NCI-H2107 treated with DMSO at 0.1 percent for 48 hours (cell line): ENCODE data around the gene ACAA2.
"Not testable (repeated sequence)": the region's sequence is repeated elsewhere in the genome, so short reads cannot be mapped to it uniquely, and the experiment has no call there.

ENCODE experiments used
- DNase-seq: peaks from one replicate; lab custom pipeline; 2025; ENCODE audit not compliant: unreplicated experiment; lab: John Stamatoyannopoulos, UW

The ACAA2 gene

DNA sequence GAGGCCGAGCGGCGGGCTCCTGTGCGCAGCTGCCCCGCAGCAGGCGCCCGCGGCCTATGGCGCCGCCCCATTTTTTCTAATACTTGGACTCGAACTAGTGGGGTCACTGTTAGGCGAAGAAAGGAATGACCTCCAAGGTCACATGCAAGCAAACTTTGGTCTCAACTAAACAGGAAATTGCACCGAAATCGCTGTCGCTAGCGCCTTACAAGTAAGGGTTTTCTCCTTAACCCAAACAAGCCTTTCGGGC is 339 bp downstream of the ACAA2 start:
- DNase-seq, result no peak

DNA sequence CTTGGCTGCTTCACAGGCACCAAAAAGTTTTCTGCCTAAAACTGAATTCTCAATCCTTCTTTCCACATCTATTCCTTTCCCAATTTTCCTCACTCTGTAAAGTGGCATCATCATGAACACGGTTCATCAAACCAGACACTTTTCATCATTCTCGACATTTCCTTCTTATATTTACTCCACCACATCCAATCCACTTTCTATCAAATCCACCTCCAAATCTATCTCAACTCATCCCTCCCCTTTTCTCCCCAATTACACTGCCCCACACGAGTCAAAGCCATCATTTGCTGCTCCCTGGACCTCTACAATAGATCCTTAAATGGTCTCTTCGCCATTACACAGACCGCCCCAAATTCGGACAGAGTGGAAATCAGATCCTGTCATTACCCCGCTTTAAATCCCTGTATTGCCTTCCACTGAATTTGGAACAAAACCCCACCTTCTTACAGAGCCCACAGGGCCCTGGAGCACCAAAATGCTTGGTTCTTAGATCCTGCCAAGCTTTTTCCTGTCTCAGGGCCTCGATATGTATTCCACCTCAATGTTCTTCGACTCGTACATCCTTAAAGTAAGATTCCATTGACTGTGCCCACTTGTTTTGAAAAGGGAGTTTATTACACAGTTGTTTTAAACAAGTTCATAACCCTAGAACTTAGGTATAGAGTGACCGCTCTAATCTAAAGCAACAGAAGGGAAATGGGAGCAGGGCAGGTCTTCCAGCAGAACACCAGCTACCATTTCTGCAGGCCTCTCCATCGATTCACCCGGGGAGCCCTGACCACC is 856 bp downstream of the ACAA2 start:
- peak; percentile 56 for DNase-seq

DNA sequence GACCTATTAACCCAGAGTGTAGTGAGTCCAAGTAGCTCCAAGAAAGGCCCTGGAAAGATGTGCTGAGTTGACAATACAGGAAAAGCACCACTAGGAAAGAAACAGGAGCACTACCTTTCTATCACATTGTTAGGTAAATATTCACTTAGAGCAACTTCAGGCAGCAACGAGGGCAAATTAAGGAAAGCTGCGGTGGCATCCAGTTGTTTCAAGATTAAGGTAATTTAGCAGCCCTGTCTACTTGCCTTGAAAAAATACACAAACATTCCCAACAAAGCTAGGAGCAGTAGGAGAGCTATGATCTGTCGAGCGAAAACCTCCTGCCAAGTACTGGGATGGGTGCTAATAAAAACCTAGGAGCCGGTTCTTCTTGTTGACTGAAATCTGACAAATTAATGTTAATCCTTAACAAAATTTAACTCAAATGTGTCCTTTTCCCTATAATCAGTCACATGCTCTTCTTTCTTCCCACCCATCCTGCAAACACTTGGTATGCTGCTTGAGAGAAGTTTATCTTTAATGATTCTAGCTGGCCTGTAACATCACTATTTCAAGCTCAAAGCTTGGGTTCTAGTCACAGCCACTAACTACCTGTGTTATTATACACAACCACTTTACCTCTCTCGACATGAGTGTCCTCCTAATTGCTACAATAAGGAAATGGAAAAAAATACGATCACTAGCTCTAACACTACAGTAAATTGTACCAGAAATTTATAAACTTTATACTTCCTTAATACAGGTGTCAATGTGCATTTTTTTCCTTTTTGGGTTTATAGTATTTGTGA is 2.0 kb downstream of the ACAA2 start:
- DNase-seq, result peak; percentile 54

DNA sequence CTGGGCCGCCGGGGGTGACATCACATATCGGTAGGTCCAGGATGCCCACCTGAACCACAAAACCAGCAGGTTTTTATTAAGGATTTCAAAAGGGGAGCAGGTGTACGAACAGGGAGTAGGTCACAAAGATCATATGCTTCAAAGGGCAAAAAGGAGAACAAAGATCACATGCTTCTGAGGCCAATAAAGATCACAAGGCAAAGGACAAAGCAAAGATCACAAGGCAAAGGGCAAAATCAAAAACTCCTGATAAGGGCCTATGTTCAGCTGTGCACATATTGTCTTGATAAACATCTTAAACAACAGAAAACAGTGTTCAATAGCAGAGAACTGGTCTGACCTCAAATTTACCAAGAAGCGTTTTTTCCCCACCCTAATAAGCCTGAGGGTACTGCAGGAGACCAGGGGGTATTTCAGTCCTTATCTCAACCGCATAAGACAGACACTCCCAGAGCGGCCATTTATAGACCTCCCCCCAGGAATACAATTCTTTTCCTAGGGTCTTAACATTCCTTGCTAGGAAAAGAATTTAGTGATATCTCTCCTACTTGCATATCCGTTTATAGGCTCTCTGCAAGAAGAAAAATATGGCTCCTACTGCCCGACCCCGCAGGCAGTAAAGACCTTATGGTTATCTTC is 4.7 kb downstream of the ACAA2 start:
- not testable (repeated sequence) for DNase-seq

DNA sequence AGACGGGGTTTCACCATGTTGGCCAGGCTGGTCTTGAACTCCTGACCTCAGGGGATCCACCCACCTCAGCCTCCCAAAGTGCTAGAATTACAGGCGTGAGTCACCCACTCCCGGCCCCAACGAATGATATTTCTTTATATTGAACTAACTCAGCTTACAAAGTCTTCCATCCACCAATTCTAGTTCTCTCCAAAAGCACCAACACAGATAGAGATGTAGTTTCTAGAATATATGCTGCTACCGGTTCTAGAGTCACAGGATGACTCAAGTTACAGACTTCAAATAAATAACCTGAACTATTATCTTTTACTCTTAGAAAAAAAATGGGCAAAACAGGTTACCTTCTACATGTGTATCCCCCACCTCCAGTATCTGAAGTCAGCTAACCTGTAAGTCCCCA is 9.2 kb downstream of the ACAA2 start:
- no peak for DNase-seq

DNA sequence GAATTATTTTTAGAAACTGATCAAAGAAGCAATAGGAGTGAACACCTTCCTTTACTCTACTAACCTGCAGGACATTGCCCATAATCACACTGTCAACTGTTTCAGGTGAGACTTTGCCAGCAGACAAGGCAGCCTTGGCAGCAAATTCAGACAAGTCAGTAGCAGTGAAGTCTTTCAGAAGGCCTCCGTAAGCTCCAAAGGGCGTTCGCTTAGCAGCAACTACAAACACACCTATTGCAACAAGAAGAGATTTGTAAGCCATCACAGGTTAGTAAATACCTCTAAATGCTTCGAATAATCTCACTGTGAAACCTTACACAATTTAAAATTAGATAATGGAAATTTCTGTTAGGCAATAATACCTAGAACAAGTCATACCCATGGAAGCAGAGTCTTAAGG is 10.7 kb downstream of the ACAA2 start:
- DNase-seq, result no peak

DNA sequence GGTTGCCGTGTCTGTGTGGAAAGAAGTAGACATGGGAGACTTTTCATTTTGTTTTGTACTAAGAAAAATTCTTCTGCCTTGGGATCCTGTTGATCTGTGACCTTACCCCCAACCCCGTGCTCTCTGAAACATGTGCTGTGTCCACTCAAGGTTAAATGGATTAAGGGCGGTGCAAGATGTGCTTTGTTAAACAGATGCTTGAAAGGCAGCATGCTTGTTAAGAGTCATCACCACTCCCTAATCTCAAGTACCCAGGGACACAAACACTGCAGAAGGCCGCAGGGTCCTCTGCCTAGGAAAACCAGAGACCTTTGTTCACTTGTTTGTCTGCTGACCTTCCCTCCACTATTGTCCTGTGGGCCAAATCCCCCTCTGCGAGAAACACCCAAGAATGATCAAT is 12.8 kb downstream of the ACAA2 start:
- DNase-seq, result not testable (repeated sequence)

DNA sequence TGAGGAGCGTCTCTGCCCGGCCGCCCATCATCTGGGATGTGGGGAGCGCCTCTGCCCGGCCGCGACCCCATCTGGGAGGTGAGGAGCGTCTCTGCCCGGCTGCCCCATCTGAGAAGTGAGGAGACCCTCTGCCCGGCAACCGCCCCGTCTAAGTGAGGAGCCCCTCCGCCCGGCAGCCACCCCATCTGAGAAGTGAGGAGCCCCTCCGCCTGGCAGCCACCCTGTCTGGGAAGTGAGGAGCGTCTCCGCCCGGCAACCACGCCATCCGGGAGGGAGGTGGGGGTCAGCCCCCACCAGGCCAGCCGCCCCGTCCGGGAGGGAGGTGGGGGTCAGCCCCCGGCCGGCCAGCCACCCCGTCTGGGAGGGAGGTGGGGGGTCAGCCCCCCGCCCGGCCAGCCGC is 13.5 kb downstream of the ACAA2 start:
- not testable (repeated sequence) for DNase-seq

DNA sequence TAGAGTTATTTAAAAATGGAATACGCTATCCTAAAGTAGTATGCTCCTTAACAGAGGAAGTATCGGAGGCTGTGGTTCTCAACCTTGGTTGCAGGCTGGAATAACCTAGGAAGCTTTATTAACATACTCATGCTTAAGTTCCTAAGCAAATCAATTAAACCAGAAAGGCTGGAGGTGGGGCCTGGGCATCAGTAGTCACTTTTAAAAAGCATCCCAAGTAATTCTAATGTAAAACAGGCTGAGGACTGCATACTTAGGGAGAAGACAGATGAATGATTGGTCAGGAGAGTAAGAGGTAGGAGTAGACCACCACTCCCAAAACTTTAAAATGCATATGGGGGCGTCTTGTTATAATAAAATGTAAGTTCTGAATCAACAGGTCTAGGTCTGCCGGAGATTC is 15.3 kb downstream of the ACAA2 start:
- no peak for DNase-seq

DNA sequence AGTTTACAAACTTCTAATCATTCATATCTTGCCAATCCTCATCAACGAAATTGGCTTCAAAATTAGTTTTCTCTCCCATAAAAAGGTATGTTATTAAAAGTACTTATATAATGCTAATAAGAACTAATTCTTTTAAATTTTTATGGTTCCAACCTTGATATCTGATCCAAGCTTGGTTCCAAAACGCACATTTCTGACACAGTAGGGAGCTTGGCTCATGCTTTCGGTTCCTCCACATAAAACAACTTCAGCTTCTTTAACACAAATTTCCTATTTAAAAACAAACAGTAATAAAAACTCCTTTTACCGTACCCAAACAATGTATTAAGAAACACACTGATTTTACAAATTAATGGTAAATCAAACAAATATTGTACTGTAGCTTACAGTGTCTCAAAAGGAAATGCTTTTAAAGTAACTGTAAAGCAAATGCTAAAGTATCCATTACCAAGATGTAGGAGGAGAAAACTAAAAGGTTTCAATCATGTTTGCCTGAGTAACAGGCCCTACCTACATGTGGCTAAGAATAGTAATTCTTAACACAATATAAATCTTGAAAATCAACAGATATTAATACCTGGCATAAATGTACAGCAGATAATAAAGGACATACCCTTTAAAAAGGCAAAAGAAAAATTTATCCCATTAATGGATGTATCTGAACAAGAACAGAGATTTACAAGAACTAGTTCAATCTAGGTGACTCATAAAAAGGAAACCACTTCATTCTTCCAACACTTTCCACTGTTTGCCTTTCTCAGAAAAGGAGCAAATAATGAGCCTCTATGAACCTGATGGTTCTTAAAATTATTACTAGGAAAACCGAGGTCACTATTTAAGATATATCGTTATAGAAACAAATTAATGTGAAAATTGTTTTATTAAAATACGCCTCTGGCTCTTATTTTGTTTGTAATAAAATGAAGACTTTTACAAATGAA is 17.5 kb downstream of the ACAA2 start:
- no peak for DNase-seq

DNA sequence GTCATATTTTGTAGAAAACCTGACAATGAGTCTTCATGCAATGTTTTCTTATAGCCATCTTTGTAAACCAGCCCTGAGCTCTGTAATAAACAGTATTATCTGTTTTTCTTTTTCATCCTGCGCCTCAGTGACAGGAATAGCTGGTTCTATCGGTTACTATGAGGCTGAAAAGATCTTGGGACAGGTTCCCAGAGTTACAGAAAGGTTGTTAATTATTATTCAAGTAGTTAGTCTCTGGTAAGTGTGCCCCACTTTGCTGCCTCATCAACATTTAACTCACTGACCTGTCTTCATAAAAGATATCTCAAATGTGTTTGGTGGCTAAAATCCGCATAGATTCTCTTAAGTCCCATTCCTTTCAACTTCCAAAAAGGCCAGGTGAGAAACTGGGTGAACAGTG is 18.6 kb downstream of the ACAA2 start:
- no peak for DNase-seq

DNA sequence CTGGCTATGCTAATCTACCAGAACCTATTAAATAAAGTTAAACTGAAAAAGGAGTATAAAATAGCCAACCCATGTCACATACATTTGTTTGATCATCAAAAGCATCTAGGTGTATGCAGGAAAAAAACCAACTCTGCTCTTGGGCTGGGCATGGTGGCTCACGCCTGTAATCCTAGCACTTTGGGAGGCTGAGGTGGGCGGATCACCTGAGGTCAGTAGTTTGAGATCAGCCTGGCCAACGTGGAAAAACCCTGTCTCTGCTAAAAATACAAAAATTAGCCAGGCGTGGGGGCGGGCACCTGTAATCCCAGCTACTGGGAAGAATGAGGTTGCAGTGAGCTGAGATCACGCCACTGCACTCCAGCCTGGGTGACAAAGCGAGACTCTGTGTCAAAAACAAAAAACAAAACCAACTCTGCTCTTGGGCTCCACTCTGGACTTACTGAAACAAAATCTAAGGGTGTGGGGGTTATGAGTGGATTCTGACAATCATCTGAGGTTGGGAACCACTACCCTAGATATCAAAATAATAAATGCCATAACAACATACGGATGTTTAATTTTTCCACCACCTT is 23.7 kb downstream of the ACAA2 start:
- not testable (repeated sequence) for DNase-seq

DNA sequence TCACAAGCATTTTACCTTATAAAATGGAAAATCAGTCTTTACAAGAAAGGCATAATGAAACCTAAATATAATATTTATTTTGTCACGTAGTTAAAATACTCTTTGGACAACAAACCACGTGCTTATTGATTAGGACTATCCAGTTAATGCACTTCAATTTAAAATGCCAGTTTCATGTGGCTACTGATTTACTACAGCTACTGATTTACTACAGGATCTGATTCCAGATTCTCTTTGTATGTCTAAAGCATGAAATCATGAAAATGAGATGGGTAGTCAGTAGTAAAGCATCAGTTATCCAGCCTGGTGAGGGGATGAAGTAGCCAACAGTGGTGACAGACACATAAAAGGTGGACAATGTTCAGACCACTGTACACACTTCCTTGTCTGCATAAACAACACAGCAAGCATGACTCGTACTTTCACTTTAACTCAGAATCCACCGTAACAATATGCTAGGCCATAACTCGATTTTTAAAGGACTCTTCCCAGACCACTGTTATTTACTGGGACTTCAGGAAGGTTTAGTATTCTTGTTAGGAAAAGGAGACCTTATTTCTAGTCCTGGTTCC is 24.9 kb downstream of the ACAA2 start:
- DNase-seq, result no peak

DNA sequence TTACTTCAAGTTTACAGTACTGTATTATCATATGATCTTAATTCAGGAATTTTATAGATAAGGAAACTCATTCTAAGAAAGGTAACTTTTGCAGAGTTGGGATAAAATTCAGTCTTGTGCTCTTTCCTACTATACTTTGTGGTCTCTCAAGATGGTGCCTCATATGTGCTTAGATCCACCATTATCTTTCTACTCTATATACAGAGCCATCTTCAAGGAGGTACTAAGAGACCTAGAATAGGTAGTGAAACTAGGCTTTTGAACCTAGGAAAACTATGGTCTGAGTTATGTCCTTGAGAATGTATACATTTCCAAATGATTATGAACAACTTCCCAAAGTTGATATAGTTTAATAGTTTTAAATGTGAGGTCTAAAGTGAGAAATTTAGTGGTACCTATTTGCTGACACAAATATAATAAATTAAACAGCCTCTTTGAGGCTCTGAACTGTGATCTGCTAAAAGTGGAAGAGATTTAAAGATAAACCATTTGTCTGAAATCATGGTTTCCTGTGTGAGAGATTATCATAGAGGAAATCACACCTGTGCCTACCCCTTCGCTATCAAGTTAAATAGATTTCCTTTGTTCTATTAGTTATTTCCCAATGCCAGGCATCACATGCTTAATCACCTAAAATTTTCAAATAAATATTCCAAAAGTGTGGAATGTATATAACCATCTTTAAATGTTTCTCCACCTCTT is 27.2 kb downstream of the ACAA2 start:
- no peak for DNase-seq

DNA sequence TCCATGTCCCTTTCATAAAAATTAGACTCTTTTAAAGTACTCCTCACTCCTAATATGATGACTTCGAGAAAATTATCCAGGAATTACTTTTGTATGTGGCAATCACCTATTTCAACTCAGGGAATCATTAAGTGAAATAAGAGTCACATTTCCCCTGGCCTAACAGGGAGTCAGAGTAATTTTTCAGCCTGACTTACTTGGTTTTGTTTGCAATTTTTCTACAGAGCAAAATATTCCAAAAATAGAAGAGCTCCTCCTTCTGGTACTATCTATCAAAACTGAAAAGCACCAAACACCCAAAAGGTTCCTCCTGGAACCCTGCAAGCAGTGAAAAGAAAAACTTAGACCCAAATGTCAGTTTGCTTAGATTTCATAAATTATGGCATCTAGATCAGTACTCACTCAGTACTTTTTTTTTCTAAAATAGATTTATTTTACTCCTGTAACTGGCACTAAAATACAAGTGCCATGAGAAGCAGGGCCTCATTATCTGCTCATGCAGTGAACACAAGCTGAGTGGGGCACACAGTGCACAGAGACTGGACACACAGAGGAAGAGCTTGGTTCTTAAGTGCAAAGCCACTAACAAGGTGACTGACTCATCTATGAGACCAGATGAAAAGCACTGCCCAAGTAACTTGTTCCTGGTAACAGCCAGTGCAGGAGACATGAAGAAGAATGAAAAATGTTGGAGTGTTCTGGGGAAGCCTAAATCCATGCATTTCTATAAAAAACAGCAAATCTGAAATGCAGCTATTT is 28.7 kb downstream of the ACAA2 start:
- DNase-seq, result no peak

DNA sequence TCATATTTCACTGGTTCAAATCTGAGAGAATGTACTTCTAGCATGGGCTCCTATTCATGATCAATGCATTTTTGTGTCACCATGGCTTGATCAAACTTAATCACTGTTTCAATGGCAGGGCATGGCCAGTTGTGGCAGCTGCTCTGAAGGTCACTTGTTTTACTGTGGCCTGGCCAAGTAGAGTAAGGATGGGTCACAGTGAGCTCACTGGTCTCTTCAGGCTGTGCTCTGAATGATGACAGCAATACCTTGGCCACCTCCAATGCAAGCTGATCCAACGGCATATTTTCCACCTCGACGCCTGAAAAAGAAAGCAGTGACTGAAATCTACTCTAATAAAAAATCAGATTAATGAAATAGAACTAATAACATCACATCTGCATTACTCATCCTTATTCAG is 29.7 kb downstream of the ACAA2 start:
- not testable (repeated sequence) for DNase-seq

DNA sequence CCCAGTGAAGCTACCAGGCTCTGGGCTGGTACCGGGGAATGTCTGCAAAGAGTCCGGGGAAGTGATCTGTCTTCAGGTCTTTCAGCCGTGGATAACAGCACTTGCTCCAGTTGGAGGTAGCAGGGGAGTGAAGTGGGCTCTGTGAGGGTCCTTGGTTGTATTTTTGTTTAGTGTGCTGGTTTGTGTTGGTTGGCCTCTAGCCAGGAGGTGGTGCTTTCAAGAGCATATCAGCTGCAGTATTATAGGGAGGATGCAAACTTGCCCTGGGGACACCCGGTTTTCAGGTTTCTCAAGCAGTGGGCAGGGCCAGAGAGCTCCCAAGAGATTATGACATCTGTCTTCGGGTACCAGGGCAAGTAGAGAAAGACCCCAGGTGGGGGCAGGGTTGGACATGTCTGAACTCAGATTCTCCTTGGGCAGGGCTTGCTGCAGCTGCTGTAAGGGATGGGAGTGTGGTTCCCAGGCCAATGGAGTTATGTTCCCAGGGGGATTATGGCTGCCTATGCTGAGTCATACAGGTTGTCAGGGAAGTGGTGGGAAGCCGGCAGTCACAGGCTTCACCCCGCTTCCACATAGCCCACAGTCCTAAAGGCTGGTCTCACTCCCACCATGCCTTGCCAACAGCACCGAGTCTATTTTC is 34.4 kb downstream of the ACAA2 start:
- DNase-seq, result peak; percentile 81

DNA sequence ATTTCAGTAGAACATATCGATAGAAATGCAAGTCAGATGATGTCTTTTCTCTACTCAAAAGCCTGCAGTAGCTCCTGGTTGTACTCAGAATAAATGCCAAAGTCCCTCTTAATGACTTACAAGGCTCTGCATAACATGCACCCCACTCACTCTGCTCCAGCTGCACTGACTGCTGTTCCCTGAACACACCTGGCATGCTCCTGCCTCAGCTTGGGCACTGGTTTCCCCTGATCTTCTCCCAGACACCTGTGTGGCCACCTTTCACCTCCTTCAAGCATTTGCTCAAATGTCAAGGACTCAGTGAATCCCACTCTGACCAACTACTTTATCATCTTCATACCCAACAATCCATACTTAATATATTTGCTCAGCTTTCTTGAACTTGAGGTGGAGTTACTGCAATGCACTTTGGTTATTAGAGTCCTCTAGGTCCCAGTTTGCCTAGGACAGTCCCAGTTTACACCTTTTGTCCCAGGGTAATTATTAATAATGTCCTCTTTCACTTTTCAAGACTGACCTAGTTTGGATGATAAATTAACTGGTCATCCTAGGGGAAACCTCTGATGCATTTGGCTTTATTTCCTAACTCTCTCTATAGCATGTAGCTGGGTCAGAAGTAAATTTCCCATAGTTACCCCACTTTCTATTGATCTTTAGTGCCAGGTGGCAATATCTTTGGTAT is 44.1 kb downstream of the ACAA2 start:
- DNase-seq, result no peak
